GM10248 (cell line): ENCODE data around the gene PDGFRB.

ENCODE experiments used
- CTCF ChIA-PET: fragments of 300-600 bp; sonication (Branson Sonifier 250); formaldehyde crosslinking; extraction: SDS; loops from one replicate; lab custom pipeline; 2021; ENCODE audit warnings: antibody characterized with exemption; lab: Yijun Ruan, JAX
- POLR2A ChIA-PET: fragments of 350-650 bp; sonication (Branson Sonifier 250); formaldehyde crosslinking; extraction: SDS; loops from one replicate; lab custom pipeline; 2020; ENCODE audit warnings: antibody characterized with exemption; lab: Yijun Ruan, JAX
- DNase-seq: peaks from one replicate; pipeline ENCODE4 v3.0.0; 2012; ENCODE audit errors: extremely low spot score
- TF ChIP-seq, protein P1 (sequence below): IDR thresholded peaks from 2 replicates; pipeline ENCODE4 v1.5.1; 2012; ENCODE audit warnings: mild to moderate bottlenecking, low read depth; ENCODE audit errors: extremely low read depth, missing control alignments, control extremely low read depth

The PDGFRB gene

DNA sequence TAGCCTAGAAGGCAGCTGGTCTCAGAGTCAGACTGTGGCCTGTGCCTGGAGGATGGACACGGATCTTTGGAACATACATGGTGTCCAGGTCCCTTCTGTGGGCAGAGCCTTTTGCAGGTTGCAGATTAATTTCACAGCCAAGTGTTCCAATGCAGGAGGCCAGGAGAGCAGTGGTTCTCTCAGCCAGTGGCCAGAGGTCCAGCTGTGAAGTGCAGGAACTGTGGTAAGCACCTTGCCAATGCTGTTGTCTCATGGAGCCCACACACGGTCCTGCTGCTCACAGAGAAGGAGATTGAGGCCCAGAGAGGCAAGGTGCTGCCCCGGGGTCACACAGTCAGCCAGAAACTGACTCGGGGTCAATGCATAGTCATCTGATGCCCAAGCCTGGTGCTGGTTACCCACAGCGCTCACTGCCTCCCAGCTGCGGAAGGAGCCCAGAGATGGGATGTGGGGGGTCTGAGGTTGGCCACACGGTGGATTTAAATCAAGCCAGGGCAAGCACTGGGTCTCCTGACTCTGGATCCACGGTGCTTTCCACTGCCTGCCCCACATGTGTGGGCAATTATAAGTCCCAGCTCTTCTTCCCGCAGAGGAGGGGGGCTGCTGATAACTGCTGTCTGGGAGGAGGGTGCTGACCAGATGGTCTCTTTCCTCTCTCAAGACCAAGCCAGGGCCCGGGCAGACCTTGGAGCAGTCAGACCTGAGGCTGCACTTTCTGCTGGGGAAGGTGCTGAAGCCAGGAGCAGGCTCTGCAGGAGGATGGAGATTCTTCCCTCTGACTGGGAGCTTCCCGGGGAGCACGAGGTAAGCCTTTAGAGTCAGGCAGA, 2.8 kb downstream of the PDGFRB start:
- POLR2A ChIA-PET: no interaction called here
- CTCF ChIA-PET: interaction anchor here (1.0 to 2.0 kb wide), 3 partner anchors 9 to 24 kb away, joined by 3 to 8 read pairs (median 4); no protein-coding TSS in a partner anchor

DNA sequence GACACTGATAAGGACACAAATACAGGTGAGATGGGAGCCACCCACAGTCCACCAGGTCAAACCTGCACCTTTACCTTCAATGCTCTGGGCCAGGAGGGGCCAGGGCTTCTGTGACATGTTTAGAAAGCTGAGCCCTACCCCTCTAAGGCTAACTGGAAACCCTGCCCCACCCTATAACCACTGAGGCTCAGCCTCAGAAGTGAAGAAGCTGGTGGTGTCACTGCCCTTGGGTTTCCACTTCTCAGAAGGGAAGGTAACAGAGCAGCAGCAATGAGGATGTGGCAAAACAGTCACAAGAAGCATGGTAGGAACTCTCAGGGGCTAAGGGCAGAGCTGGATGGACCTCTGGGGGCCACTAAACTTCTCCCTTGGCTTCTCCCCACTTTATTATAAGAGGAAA, 6.0 kb downstream of the PDGFRB start:
- DNase-seq: no peak
- POLR2A ChIA-PET: no interaction called here
- TF ChIP-seq, protein P1, sequence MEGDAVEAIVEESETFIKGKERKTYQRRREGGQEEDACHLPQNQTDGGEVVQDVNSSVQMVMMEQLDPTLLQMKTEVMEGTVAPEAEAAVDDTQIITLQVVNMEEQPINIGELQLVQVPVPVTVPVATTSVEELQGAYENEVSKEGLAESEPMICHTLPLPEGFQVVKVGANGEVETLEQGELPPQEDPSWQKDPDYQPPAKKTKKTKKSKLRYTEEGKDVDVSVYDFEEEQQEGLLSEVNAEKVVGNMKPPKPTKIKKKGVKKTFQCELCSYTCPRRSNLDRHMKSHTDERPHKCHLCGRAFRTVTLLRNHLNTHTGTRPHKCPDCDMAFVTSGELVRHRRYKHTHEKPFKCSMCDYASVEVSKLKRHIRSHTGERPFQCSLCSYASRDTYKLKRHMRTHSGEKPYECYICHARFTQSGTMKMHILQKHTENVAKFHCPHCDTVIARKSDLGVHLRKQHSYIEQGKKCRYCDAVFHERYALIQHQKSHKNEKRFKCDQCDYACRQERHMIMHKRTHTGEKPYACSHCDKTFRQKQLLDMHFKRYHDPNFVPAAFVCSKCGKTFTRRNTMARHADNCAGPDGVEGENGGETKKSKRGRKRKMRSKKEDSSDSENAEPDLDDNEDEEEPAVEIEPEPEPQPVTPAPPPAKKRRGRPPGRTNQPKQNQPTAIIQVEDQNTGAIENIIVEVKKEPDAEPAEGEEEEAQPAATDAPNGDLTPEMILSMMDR: no peak
- CTCF ChIA-PET: interaction anchor here (0.8 to 5.1 kb wide), 3 partner anchors 10 to 19 kb away, joined by 3 to 21 read pairs (median 6); no protein-coding TSS in a partner anchor

More for the DNA sequence above, 2.8 kb downstream of the PDGFRB start:
- TF ChIP-seq, protein P1: no peak
- no peak for DNase-seq

DNA sequence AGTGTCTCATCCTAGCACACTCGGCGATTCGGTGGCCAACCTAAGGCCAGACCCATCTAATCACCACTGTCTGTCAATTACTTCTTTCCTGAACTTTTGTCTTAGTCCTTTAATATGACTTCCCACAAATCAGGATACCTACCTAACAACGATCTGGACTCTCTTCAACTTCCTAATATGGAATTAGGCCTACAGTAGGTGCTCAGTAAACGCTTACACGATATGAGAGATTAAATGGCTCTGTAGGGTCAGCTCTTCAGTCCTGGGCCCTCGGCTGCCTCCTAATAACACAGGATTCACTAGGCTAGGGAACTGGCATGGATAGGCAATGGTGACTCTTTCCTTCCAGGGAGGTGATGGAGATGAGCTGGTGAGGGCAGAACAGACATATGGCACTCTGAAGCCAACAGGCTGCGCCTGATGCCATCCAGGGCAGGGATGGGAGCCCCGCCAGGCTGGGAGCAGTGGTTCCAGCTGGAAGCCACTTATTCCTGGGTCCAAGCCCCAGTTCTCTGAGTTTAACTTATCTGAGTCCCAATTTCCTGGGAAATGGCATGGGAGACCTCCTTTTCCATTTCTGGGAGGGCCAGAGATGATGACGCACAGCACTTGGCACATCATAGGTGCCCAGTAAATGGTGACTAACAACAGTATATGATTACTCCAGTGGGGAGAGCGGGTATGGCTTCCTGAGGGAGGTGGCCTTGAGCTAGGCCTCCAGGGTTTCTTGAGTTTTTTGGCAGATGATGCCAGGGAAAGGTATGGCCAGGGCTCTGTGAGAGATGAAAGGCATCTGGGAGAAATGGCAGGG, 7.3 kb downstream of the PDGFRB start:
- CTCF ChIA-PET: interaction anchor here (5.1 kb wide), 1 partner anchor 11 kb away, joined by 21 read pairs; no protein-coding TSS in a partner anchor
- POLR2A ChIA-PET: no interaction called here
- TF ChIP-seq, protein P1: no peak
- DNase-seq: no peak

DNA sequence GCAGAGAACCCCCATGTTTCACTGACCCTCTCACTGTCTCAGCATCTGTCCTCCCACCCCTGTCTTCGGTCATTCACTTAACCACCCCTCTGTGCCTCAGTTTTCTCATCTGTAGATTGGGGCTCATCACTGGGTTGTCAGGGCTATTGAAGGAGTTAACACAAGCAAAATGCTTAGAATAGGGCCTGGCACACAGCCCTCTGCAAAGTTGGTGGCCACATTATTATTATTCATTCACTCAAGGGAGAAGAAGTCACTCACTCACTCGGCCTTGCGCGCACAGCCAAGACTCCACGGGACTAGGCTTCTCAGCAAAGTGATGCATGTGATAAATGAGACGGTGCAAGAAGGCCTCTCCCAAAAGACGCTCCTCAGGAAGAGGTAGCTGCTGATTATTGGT, 8.0 kb downstream of the PDGFRB start:
- TF ChIP-seq, protein P1: no peak
- CTCF ChIA-PET: interaction anchor here (1.1 to 5.1 kb wide), 2 partner anchors 12 to 17 kb away, joined by 4 to 21 read pairs; no protein-coding TSS in a partner anchor
- POLR2A ChIA-PET: no interaction called here
- no peak for DNase-seq

DNA sequence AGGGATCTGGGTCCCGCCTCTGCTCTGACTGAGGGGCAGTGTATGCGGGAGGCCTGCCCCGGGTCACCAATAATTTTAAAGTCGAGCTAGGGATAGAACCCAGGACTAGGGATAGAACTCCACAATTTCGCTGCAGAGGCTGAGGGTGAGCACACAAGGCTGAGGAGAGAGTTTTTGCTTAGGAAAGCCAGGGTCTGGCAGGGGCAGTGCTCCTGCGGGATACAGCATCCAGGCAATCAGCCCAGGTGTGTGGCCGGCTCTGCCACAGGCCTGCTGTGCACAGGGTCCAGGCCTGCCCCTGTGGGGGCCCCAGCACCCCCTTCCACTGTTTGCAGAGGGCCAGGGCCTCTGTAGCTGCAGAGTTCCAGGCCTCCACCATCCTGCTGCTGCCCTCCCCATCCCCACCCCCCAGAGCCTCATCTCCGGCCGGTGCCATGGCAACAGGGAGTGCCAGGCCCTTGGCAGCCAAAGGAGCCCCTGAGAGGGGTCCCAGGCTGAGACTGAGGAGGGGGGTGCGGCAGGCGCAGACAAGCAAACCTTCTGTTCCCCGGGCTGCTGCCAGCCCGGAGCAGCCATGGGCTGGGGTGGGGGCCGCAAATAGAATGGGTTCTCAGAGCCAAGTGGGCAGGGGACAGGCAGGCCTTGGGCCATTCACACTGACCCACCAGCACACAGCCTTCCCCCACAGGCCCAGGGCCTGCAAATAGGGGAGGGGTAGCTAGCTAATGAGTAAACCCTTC, 8.6 kb downstream of the PDGFRB start:
- TF ChIP-seq, protein P1: no peak
- DNase-seq: no peak
- ChIA-PET POLR2A (no interaction called here), CTCF (interaction anchor here (1.1 to 5.1 kb wide), 2 partner anchors 12 to 16 kb away, joined by 4 to 21 read pairs; no protein-coding TSS in a partner anchor)
